Nephron (organoid): Measurements from ENCODE around the gene CAGE1.

Experiments
- H3K27ac Mint-ChIP-seq, 3 experiments: 2 replicates each; pipeline ENCODE4 v1.8.0; 2020; ENCODE audit warnings: mixed read lengths in 3 of 3, mild to moderate bottlenecking in 2 of 3, moderate library complexity in 1 of 3
- H3K27me3 Mint-ChIP-seq: 2 replicates; pipeline ENCODE4 v1.8.0; 2021; ENCODE audit warnings: low read depth, mild to moderate bottlenecking, moderate library complexity, mixed read lengths
- H3K36me3 Mint-ChIP-seq: 2 replicates; pipeline ENCODE4 v1.8.0; 2020; ENCODE audit warnings: low read depth, mixed read lengths
- H3K4me1 Mint-ChIP-seq: 2 replicates; pipeline ENCODE4 v1.8.0; 2020; ENCODE audit warnings: mixed read lengths
- H3K4me3 Mint-ChIP-seq, 3 experiments: 2 replicates each; pipeline ENCODE4 v1.8.0; 2020; ENCODE audit warnings: mild to moderate bottlenecking in 3 of 3, mixed read lengths in 3 of 3, moderate library complexity in 2 of 3
- H3K9me3 Mint-ChIP-seq: 2 replicates; pipeline ENCODE4 v1.8.0; 2020; ENCODE audit warnings: mixed read lengths
- CTCF ChIP-seq, 3 experiments: fragments of 200-600 bp; sonication (generic); IDR thresholded peaks; one replicate each; pipeline ENCODE4 v1.5.0; 2021; ENCODE audit warnings: antibody characterized with exemption in 3 of 3; ENCODE audit not compliant: unreplicated experiment in 3 of 3

CAGE1 gene

GRCh38 chr6:7389451-7390225, at the start of gene CAGE1, which contains the start of gene RIOK1:
Gene CAGE1 (minus strand): TSS chr6:7389742. CDS start chr6:7387173, 2,569 bp downstream.
Gene RIOK1 (plus strand): TSS chr6:7389808. CDS start chr6:7390003, 195 bp downstream.
- Mint-ChIP-seq H3K36me3 (peaks cover 11% of the 10 kb centered on the region), H3K27ac (peak within 1 kb of the TSS; percentile 97 to 99 (median 98)), H3K4me1 (peaks cover 41% of the 10 kb centered on the region), H3K4me3 (peak within 1 kb of the TSS; percentile 90 to 96 (median 95)), H3K27me3 (no peaks in the 10 kb centered on the region), H3K9me3 (no peaks in the 10 kb centered on the region)
- no peak for TF ChIP-seq CTCF (IDR thresholded peaks at IDR 0.05; ENCODE audit: unreplicated experiment in 3 of 3)

GRCh38 chr6:7439228-7439627, 49.7 kb upstream of the CAGE1 start:
- Mint-ChIP-seq H3K4me1 (no peaks in the 10 kb centered on the region), H3K27ac (no peak overlapping the region), H3K9me3 (peaks cover 7% of the 10 kb centered on the region), H3K4me3 (no peak overlapping the region), H3K27me3 (peaks cover 4% of the 10 kb centered on the region), H3K36me3 (peaks cover 4% of the 10 kb centered on the region)
- no peak for TF ChIP-seq CTCF (IDR thresholded peaks at IDR 0.05; ENCODE audit: unreplicated experiment in 3 of 3)

GRCh38 chr6:7438011-7438410, 48.5 kb upstream of the CAGE1 start:
- TF ChIP-seq CTCF (IDR thresholded peaks at IDR 0.05; ENCODE audit: unreplicated experiment in 3 of 3), result no peak
- Mint-ChIP-seq H3K9me3 (peaks cover 7% of the 10 kb centered on the region), H3K27me3 (peaks cover 4% of the 10 kb centered on the region), H3K27ac (no peak overlapping the region), H3K4me3 (no peak overlapping the region), H3K4me1 (peaks cover 2% of the 10 kb centered on the region), H3K36me3 (peaks cover 4% of the 10 kb centered on the region)

GRCh38 chr6:7434672-7435071, 45.1 kb upstream of the CAGE1 start:
- no peak for TF ChIP-seq CTCF (IDR thresholded peaks at IDR 0.05; ENCODE audit: unreplicated experiment in 3 of 3)
- peaks cover 13% of the 10 kb centered on the region for H3K4me1 Mint-ChIP-seq
- no peak overlapping the region for H3K4me3 Mint-ChIP-seq
- peaks cover 4% of the 10 kb centered on the region for H3K36me3 Mint-ChIP-seq
- H3K27ac Mint-ChIP-seq, result no peak overlapping the region
- H3K9me3 Mint-ChIP-seq, result peaks cover 4% of the 10 kb centered on the region
- H3K27me3 Mint-ChIP-seq, result peaks cover 8% of the 10 kb centered on the region

- Mint-ChIP-seq H3K36me3 (peaks cover 4% of the 10 kb centered on the region), H3K27ac (no peak overlapping the region), H3K9me3 (peaks cover 4% of the 10 kb centered on the region), H3K4me1 (peaks cover 13% of the 10 kb centered on the region), H3K27me3 (peaks cover 8% of the 10 kb centered on the region), H3K4me3 (no peak overlapping the region)
- no peak for TF ChIP-seq CTCF (IDR thresholded peaks at IDR 0.05; ENCODE audit: unreplicated experiment in 3 of 3)
Measured at GRCh38 chr6:7433121-7433617, 43.6 kb upstream of the CAGE1 start.
